Activated T-helper 17 cell treated with anti-CD3 and anti-CD28 coated beads, Interleukin-2, amount 50 U/mL, for 72 hours (primary cell): ENCODE measurements around the gene ANKHD1. TPM values are rescaled to one million over a fixed set of nuclear protein-coding genes. Genes with fewer than 3 reads are reported as not detected.
A peak's percentile ranks its signal among the peaks of the same experiment; 100 is the strongest.

Experiments
- ATAC-seq: fragments of 150-1000 bp; cut with Tn5 transposase; replicated peaks from 2 replicates; pipeline ENCODE4 v1.10.0; 2021; ENCODE audit warnings: mild to moderate bottlenecking, moderate library complexity
- H3K27ac Mint-ChIP-seq: one replicate; pipeline ENCODE4 v1.8.0; 2022; ENCODE audit warnings: mixed read lengths
- H3K27me3 Mint-ChIP-seq: one replicate; pipeline ENCODE4 v1.8.0; 2022; ENCODE audit warnings: mixed read lengths
- H3K36me3 Mint-ChIP-seq: one replicate; pipeline ENCODE4 v1.8.0; 2022; ENCODE audit warnings: low read depth, mild to moderate bottlenecking, mixed read lengths
- H3K4me1 Mint-ChIP-seq: one replicate; pipeline ENCODE4 v1.8.0; 2022; ENCODE audit warnings: mixed read lengths
- H3K4me3 Mint-ChIP-seq: one replicate; pipeline ENCODE4 v1.8.0; 2022; ENCODE audit warnings: mild to moderate bottlenecking, mixed read lengths
- H3K9me3 Mint-ChIP-seq: one replicate; pipeline ENCODE4 v1.8.0; 2022; ENCODE audit warnings: mixed read lengths
- total RNA-seq, 2 donors: library from RNA; stranded (reverse); gene quantifications; one replicate each; pipeline ENCODE4 v1.2.3, GENCODE V29; 2022

ANKHD1 gene, protein sequence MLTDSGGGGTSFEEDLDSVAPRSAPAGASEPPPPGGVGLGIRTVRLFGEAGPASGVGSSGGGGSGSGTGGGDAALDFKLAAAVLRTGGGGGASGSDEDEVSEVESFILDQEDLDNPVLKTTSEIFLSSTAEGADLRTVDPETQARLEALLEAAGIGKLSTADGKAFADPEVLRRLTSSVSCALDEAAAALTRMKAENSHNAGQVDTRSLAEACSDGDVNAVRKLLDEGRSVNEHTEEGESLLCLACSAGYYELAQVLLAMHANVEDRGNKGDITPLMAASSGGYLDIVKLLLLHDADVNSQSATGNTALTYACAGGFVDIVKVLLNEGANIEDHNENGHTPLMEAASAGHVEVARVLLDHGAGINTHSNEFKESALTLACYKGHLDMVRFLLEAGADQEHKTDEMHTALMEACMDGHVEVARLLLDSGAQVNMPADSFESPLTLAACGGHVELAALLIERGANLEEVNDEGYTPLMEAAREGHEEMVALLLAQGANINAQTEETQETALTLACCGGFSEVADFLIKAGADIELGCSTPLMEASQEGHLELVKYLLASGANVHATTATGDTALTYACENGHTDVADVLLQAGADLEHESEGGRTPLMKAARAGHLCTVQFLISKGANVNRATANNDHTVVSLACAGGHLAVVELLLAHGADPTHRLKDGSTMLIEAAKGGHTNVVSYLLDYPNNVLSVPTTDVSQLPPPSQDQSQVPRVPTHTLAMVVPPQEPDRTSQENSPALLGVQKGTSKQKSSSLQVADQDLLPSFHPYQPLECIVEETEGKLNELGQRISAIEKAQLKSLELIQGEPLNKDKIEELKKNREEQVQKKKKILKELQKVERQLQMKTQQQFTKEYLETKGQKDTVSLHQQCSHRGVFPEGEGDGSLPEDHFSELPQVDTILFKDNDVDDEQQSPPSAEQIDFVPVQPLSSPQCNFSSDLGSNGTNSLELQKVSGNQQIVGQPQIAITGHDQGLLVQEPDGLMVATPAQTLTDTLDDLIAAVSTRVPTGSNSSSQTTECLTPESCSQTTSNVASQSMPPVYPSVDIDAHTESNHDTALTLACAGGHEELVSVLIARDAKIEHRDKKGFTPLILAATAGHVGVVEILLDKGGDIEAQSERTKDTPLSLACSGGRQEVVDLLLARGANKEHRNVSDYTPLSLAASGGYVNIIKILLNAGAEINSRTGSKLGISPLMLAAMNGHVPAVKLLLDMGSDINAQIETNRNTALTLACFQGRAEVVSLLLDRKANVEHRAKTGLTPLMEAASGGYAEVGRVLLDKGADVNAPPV (N-terminal part only)
- total RNA-seq: 100 to 1,000 TPM in 1 of 2 donors, 10 to 100 TPM in 1; 94.5 to 119 TPM

DNA sequence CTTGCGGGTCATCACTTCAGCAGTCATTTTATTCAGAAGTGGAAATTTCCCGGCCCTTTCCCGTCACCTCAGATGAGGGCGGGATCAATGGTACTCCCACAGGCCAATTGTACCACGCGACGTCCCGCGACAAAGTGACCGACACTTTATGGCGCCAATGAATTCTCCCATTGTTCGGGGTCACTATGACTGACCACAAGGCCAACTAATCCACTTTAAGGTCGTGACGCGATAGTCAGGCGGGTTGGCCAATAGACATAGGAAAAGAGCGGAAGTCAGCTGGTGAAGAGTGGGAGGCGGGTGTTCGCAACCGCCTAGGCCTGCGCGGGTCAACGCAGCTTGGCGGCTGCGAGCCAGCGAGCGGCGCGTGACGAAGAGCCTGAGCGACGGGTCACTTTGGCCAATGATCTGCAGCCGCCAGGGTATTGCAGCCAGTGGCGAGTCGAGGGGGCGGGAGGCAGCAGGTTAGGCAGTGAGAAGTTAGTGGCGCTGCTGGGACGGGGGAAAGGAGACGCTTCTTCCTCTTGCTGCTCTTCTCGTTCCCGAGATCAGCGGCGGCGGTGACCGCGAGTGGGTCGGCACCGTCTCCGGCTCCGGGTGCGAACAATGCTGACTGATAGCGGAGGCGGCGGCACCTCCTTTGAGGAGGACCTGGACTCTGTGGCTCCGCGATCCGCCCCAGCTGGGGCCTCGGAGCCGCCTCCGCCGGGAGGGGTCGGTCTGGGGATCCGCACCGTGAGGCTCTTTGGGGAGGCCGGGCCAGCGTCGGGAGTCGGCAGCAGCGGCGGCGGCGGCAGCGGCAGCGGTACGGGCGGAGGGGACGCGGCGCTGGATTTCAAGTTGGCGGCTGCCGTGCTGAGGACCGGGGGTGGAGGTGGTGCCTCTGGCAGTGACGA, at the start of gene ANKHD1:
Gene ANKHD1 (plus strand): TSS at position 472 of the 896 bp plus-strand sequence. CDS start 135 bp downstream, at position 607.
- Mint-ChIP-seq H3K36me3 (peaks cover 8% of the 10 kb centered on the region), H3K4me3 (no peak within 1 kb of the TSS), H3K27me3 (no peaks in the 10 kb centered on the region), H3K9me3 (no peaks in the 10 kb centered on the region), H3K4me1 (peaks cover 15% of the 10 kb centered on the region), H3K27ac (no peak within 1 kb of the TSS)
- peak; percentile 87 for ATAC-seq

DNA sequence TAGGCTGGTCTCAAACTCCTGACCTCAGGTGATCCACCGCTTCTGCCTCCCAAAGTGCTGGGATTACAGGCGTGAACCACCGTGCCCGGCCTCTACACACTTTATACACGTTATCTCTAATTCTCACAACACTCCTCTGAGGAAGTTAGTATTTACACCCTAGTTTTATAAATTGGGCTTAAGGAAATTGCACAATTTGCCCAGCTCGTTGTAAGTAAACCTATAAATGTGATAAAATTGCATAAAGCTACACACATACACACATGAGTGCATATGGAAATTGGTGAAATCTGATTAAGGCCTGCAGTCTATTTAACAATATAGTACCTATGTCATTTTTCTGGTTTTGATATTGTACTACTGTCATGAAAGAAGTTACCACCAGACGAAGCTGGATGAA, 46.1 kb upstream of the ANKHD1 start:
- Mint-ChIP-seq H3K9me3 (no peaks in the 10 kb centered on the region), H3K27ac (no peak overlapping the region), H3K36me3 (no peaks in the 10 kb centered on the region), H3K4me3 (no peak overlapping the region), H3K27me3 (no peaks in the 10 kb centered on the region), H3K4me1 (peaks cover 7% of the 10 kb centered on the region)
- ATAC-seq: no peak

DNA sequence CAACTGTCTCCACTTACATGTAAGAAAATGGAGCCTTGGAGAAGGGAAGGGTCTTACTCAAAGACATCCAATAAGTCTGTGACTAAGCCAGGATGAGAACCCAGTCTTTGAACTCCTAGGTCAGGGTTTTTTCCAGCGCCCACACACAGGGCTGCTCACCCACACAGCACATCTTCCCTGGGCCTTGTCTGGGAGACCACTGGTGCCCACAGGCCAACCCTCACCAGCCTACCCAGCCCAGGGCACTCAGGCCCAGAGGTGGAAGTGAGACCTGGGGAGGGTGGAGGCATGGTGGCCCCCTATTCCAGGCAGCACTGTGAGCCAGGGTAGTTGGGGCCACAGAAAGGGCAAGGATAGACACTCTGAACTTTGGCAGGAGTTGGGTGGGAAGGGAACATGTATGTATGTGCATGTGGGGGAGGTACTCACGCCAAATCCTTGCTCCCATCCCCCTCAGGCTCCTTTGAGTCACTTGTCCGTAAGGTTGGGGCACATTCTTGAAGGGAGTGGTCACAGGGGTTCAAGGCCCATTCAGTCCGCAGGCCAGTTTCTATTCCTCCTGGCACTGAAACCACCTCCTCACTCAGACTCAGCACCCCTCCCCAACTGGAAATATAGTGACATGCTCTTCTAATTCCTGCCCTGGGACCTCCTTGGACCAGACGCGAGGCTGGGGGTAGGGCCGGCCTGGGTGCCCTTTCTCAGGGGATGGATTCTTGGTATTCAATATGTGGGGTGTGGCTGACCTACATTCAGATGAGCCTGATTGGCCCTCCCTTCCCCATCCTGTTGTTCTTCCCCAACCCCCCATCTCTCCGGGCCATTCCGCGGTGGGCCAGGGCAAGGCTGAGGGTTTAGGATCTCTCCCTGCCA, 44.5 kb upstream of the ANKHD1 start:
- ATAC-seq: peak; percentile 60
- H3K27ac Mint-ChIP-seq: peak overlapping the region; percentile 72
- H3K4me1 Mint-ChIP-seq: peaks cover 7% of the 10 kb centered on the region
- no peaks in the 10 kb centered on the region for H3K27me3 Mint-ChIP-seq
- H3K9me3 Mint-ChIP-seq: no peaks in the 10 kb centered on the region
- peak overlapping the region; percentile 77 for H3K4me3 Mint-ChIP-seq
- no peaks in the 10 kb centered on the region for H3K36me3 Mint-ChIP-seq

DNA sequence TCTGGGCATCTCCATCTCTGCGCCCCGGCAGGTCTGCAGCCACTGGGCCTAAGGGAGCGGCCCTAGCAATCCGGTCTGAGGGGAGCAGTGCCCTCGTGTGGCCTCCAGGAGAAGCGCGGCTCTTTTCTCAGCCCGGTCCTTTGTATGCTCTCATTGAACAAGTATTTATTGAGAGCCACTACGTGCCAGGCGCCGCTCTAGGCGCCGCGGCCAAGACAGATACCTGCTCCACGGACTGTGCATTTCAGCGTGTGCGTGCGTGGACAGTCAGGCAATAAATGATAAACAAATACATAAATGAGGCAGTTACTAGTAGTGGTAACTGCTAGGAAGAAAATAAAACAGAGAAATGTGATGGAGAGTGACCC, 43.9 kb upstream of the ANKHD1 start:
- H3K36me3 Mint-ChIP-seq: no peaks in the 10 kb centered on the region
- no peaks in the 10 kb centered on the region for H3K9me3 Mint-ChIP-seq
- H3K27ac Mint-ChIP-seq: peak overlapping the region; percentile 72
- no peaks in the 10 kb centered on the region for H3K27me3 Mint-ChIP-seq
- H3K4me3 Mint-ChIP-seq: peak overlapping the region; percentile 77
- peaks cover 7% of the 10 kb centered on the region for H3K4me1 Mint-ChIP-seq
- ATAC-seq: peak; percentile 96

DNA sequence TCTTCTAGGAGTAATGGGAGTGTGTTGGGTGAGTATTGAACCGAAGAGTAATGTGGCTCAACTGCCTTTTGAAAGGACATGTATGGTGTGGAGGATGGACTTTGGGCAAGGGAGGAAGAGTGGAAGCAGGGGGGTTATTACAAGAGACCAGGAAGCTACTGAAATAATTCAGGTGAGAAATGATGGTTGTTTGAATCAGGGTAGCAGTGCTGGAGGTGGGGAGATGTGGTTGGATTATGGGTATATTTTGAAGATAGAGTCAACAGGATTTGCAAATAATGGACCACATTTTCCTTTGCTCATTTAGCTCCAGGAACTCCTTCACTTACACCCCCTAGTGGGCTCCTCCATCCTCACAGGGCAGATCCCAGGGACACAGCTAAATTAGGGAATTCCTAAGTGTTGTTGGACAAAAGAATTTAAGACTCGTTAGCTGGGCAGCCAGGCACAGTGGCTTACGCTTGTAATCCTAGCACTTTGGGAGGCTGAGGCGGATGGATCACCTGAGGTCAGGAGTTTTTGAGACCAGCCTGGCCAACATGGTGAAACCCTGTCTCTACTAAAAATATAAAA, 42.8 kb upstream of the ANKHD1 start:
- no peak overlapping the region for H3K27ac Mint-ChIP-seq
- peaks cover 12% of the 10 kb centered on the region for H3K4me1 Mint-ChIP-seq
- no peaks in the 10 kb centered on the region for H3K36me3 Mint-ChIP-seq
- H3K4me3 Mint-ChIP-seq: peak overlapping the region; percentile 4
- H3K9me3 Mint-ChIP-seq: no peaks in the 10 kb centered on the region
- no peaks in the 10 kb centered on the region for H3K27me3 Mint-ChIP-seq
- no peak for ATAC-seq

DNA sequence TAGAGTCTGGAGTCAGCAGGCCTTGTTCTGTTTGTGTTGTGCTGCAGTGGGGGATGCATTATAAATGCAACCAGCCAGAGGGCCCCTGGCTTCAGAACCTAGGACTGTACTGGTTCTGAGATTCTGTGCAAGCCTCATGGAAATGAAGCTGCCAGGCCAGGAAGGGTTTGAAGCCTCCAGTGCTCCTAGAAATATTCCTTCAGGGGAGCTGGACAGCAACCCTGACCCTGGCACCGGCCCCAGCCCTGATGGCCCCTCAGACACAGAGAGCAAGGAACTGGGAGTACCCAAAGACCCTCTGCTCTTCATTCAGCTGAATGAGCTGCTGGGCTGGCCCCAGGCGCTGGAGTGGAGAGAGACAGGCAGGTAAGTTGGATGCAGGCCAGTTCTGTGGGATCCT, 41.5 kb upstream of the ANKHD1 start, which contains the start of gene SLC4A9:
Gene SLC4A9 (plus strand): TSS at position 94 of the 400 bp plus-strand sequence. CDS start 43 bp downstream, at position 137.
- ATAC-seq: no peak
- H3K4me3 Mint-ChIP-seq: no peak within 1 kb of the TSS
- H3K27ac Mint-ChIP-seq: no peak within 1 kb of the TSS
- no peaks in the 10 kb centered on the region for H3K9me3 Mint-ChIP-seq
- no peaks in the 10 kb centered on the region for H3K27me3 Mint-ChIP-seq
- H3K36me3 Mint-ChIP-seq: no peaks in the 10 kb centered on the region
- H3K4me1 Mint-ChIP-seq: peaks cover 12% of the 10 kb centered on the region

DNA sequence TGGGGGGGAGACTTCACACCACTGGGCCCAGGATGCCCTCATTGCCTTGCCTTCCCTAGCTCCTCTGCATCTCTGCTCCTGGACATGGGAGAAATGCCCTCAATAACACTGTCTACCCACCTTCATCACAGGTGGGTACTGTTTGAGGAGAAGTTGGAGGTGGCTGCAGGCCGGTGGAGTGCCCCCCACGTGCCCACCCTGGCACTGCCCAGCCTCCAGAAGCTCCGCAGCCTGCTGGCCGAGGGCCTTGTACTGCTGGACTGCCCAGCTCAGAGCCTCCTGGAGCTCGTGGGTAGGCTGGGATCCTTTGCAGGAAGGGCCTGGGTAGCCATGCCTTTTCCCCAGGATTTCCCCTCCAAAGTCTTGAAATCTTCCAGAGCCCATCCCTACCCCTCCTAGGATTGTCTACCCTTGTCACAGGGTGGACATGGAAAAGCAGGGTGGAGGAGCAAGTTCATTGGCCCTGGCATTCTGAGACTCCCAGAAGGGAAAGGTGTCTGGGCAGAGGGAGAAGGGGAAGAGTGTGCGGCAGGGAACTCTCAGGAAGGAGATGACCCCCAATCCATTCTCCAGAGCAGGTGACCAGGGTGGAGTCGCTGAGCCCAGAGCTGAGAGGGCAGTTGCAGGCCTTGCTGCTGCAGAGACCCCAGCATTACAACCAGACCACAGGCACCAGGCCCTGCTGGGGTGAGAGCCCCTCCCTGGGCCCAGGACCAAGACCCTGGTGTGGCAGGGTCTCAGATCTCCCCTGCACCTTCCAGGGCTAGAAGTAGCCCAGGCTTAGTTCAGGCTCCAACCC, 40.8 kb upstream of the ANKHD1 start:
- no peak for ATAC-seq
- H3K4me3 Mint-ChIP-seq: no peak overlapping the region
- no peaks in the 10 kb centered on the region for H3K27me3 Mint-ChIP-seq
- H3K4me1 Mint-ChIP-seq: peaks cover 12% of the 10 kb centered on the region
- no peaks in the 10 kb centered on the region for H3K9me3 Mint-ChIP-seq
- H3K27ac Mint-ChIP-seq: no peak overlapping the region
- no peaks in the 10 kb centered on the region for H3K36me3 Mint-ChIP-seq

DNA sequence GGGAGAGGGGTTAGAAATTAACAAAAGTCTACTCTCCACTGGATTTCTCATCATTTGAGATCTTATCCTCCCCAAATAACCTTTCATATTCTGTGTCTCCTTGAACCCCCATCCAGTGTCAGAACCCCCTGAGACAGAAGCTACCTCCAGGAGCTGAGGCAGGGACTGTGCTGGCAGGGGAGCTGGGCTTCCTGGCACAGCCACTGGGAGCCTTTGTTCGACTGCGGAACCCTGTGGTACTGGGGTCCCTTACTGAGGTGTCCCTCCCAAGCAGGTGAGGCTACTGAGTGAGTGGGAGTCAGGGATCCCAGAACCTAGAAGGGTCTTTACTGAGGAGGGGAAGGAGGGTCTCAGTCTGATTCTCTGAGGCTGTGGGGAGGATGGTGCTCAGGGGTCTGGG, 39.7 kb upstream of the ANKHD1 start:
- peaks cover 12% of the 10 kb centered on the region for H3K4me1 Mint-ChIP-seq
- no peaks in the 10 kb centered on the region for H3K9me3 Mint-ChIP-seq
- H3K27ac Mint-ChIP-seq: no peak overlapping the region
- H3K36me3 Mint-ChIP-seq: no peaks in the 10 kb centered on the region
- H3K27me3 Mint-ChIP-seq: no peaks in the 10 kb centered on the region
- H3K4me3 Mint-ChIP-seq: no peak overlapping the region
- ATAC-seq: no peak

DNA sequence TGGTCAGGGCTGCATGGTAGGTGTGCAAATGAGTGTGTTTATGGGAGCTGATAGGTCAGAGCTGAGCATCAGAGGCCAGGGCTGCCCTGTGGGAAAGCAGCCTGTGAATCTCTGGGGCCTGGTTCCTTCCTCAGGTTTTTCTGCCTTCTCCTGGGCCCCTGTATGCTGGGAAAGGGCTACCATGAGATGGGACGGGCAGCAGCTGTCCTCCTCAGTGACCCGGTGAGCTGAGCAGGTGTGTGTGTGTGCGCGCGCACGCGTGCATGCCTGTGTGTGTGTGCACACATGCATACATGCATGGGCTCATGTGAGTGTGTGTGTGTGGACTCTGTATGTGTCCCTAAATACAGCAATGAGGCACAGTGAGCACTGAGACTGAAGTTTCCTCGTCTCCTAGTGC, 39.3 kb upstream of the ANKHD1 start:
- Mint-ChIP-seq H3K27ac (no peak overlapping the region), H3K36me3 (no peaks in the 10 kb centered on the region), H3K4me1 (peaks cover 11% of the 10 kb centered on the region), H3K4me3 (no peak overlapping the region), H3K9me3 (no peaks in the 10 kb centered on the region), H3K27me3 (no peaks in the 10 kb centered on the region)
- no peak for ATAC-seq

DNA sequence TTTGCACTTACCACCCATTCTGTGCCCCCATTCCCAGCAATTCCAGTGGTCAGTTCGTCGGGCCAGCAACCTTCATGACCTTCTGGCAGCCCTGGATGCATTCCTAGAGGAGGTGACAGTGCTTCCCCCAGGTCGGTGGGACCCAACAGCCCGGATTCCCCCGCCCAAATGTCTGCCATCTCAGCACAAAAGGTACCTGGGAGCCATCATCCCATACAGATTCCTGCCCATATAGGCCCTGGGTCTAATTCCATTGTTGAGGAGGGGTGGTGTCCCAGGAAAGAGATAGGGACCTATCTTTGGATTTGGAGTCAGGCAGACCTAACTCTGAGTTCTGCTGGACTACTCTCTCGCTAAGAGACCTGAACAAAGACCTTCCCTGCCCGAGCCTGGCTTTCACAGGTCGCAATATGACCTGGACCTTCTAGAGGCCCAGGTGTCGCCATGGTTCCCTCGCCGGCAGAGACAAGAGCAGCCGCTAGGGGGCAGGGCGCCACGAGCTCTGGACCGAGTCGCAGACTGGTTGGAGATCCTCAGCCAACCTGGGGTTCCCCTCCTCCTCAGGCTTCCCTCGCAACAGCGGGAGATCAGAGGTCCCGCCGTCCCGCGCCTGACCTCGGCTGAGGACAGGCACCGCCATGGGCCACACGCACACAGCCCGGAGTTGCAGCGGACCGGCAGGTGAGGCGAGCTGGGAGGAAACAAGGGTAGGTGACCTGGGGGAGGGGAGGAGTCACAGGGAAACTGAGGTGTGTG, 38.6 kb upstream of the ANKHD1 start:
- Mint-ChIP-seq H3K27me3 (no peaks in the 10 kb centered on the region), H3K4me3 (peak overlapping the region; percentile 80), H3K27ac (peak overlapping the region; percentile 41), H3K4me1 (peaks cover 4% of the 10 kb centered on the region), H3K36me3 (no peaks in the 10 kb centered on the region), H3K9me3 (no peaks in the 10 kb centered on the region)
- peak; percentile 96 for ATAC-seq

DNA sequence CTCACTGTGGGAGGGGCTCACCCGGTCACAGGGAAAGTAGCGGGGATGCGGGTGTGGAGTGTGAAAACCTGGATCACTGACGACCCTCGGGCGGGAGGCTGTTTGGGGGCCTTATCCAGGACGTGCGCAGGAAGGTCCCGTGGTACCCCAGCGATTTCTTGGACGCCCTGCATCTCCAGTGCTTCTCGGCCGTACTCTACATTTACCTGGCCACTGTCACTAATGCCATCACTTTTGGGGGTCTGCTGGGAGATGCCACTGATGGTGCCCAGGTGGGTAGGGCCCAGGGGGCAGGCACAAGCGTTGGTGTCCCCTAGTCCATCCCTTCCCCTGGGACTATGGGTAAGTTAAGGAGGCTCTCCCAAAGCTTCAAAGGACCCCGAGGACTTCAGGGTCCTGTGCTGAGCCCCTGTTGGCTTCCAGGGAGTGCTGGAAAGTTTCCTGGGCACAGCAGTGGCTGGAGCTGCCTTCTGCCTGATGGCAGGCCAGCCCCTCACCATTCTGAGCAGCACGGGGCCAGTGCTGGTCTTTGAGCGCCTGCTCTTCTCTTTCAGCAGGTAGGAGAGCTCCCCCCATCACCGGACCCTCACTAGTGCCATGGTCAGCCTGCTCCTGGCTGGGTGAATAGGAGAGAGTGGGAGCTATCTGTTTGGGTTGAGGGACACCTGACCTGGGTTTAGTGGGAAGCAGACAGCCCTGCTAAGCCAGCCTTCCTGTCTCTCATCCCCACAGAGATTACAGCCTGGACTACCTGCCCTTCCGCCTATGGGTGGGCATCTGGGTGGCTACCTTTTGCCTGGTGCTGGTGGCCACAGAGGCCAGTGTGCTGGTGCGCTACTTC, 37.8 kb upstream of the ANKHD1 start:
- Mint-ChIP-seq H3K9me3 (no peaks in the 10 kb centered on the region), H3K4me3 (peak overlapping the region; percentile 80), H3K4me1 (peaks cover 4% of the 10 kb centered on the region), H3K27me3 (no peaks in the 10 kb centered on the region), H3K27ac (peak overlapping the region; percentile 41), H3K36me3 (no peaks in the 10 kb centered on the region)
- no peak for ATAC-seq
